ENCODE results near the gene PRPH. TPM values are rescaled to one million over a fixed set of nuclear protein-coding genes. Genes with fewer than 3 reads are reported as not detected.

The PRPH gene
- total RNA-seq, 2 donors from 2014 or later, result 0.75 TPM; not detected in 1

DNA sequence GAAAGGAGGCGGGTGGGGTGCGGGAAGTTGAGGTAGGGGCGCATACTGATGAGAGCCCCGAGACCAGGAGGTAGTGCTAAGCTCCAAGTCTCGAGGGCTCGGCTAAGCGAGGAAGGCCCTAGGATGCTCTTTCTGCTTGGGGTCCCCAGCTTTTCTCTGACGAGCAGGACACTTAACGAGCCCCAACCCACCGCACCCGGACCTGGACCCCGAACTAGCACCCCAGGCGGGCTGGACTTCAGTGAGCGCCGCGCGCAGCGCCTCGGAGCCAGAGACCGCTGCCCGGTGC, 46.8 kb downstream of the PRPH start:
- no peak for DNase-seq (ENCODE audit: low spot score)
- Histone ChIP-seq H3K9me3 (no peaks in the 10 kb centered on the region), H3K27ac (no peak overlapping the region), H3K36me3 (no peaks in the 10 kb centered on the region), H3K27me3 (peaks cover 7 to 22% of the 10 kb centered on the region in 2 donors), H3K4me3 (peak overlapping the region in 1 of 2 donors; percentile 51), H3K4me1 (peaks cover 0 to 46% of the 10 kb centered on the region in 2 donors)
- TF ChIP-seq, protein P1, sequence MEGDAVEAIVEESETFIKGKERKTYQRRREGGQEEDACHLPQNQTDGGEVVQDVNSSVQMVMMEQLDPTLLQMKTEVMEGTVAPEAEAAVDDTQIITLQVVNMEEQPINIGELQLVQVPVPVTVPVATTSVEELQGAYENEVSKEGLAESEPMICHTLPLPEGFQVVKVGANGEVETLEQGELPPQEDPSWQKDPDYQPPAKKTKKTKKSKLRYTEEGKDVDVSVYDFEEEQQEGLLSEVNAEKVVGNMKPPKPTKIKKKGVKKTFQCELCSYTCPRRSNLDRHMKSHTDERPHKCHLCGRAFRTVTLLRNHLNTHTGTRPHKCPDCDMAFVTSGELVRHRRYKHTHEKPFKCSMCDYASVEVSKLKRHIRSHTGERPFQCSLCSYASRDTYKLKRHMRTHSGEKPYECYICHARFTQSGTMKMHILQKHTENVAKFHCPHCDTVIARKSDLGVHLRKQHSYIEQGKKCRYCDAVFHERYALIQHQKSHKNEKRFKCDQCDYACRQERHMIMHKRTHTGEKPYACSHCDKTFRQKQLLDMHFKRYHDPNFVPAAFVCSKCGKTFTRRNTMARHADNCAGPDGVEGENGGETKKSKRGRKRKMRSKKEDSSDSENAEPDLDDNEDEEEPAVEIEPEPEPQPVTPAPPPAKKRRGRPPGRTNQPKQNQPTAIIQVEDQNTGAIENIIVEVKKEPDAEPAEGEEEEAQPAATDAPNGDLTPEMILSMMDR (IDR thresholded peaks at IDR 0.05), result no peak

DNA sequence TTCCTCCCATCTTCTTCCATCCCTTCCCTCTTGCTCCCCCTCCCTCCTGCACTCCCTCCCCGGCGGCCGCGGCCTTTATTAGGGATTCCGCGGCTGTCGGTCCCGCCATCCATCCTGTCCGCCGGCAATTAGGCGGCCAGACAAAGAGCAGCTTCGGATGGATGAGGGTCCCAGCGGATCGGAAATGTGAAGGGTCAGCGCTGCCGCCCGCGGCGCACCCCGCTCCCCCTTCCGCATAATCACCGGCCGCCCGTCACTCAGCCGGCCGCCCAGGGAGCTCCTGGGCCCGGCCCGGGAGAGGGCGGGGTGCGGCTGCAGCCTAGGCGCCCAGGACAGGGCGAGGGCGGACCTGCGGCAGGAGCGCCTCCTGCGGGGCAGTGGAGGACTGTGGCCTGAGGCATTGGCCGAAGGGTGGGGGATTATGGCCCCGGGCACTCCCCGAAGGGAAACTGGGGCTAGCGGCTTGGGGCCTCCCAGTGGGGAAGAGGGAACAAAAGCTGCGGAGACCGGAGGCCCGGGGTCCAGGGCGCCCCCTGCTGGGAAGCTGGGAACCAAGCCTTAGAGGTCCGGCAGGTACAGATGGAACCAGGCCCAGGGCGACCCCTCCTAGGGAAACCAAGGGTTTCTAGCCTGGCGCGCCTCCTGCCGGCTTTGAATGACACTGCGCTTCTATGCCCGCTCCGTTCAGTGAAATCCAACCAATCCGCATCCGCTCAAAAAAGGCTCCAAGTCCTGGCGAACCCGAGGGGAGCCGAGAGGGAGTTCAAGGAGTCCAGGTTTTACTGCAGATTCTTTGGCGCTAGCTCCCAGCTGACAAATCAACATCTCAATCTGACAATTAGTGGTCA, 47.3 kb downstream of the PRPH start:
- peaks cover 10 to 19% of the 10 kb centered on the region in 2 donors for H3K27me3 ChIP-seq
- peaks cover 3 to 46% of the 10 kb centered on the region in 2 donors for H3K4me1 ChIP-seq
- DNase-seq (ENCODE audit: low spot score), result no peak
- no peaks in the 10 kb centered on the region for H3K9me3 ChIP-seq
- peak overlapping the region; percentile 26 to 51 for H3K4me3 ChIP-seq
- no peaks in the 10 kb centered on the region for H3K36me3 ChIP-seq
- no peak overlapping the region for H3K27ac ChIP-seq
- TF ChIP-seq, protein P1 (IDR thresholded peaks at IDR 0.05), result peak; percentile 73 to 86

DNA sequence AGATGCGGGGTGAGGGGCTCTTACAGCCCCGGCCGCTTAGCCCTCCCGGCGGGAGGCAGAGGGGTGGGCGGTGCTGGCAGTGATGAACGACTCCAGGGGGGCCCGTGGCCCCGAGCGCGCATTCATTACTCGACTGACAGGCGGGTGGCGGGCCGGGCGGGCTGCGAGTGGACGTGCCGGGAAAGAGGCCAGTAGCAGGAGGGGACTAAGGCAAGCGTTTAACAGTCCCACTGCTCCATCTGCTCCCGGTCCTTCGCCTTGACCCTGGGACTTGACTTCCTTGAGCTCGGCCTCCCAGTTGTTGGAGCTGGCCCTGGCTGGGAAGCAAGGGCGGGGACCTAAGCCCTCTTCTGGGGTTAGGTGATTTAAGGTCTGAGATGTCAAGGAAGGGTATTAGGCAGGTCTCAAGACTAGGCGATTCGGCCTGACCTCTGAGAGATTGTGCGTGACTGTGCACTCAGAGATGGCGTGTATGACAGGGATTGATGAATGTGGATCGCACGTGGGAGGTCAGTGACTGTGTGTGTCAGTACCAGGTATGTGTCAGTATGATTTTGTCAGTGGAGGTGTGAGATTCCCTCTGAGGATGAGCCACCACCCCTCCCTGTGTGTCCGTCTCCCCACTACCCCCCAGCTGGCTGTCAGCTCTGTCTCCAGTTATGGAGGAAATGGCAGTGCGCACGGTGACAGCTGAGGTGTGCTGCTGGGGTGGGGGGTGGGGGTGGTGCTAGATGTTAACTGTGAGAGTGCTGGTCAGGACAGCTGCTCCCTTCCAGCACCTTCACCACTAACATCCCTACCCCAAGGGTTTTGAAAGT, 48.2 kb downstream of the PRPH start:
- Histone ChIP-seq H3K36me3 (no peaks in the 10 kb centered on the region), H3K9me3 (no peaks in the 10 kb centered on the region), H3K27ac (no peak overlapping the region), H3K27me3 (peaks cover 10 to 19% of the 10 kb centered on the region in 2 donors), H3K4me3 (peak overlapping the region; percentile 26 to 51), H3K4me1 (peaks cover 3 to 54% of the 10 kb centered on the region in 2 donors)
- no peak for DNase-seq (ENCODE audit: low spot score)
- TF ChIP-seq, protein P1 (IDR thresholded peaks at IDR 0.05), result no peak

DNA sequence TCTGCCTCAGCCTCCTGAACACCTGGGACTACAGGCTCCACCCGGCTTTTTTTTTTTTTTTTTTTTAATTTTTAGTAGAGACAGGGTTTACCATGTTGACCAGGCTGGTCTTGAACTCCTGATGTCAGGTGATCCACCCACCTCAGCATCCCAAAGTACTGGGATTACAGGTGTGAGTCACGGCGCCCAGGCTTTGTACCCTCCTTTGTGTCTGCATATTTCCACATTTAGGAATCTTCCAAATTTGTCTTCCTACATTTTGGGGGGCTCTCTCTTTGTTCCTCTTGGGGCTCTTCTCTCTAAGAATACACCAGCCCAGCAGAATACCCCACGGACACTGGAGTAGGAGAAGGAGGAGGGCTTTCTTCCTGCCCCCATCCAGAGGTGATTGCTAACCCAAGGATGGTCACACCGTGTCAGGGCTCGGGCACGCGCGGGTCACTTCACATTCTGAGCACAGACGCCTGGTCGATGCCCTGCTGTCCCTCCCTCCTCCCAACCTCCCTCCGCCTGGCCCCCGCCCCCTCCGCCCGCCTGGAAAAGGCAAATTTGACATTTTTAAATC, 49.6 kb downstream of the PRPH start:
- Histone ChIP-seq H3K4me3 (peak overlapping the region; percentile 29 to 54), H3K36me3 (no peaks in the 10 kb centered on the region), H3K27me3 (peaks cover 10 to 28% of the 10 kb centered on the region in 2 donors), H3K9me3 (no peaks in the 10 kb centered on the region), H3K4me1 (peaks cover 3 to 58% of the 10 kb centered on the region in 2 donors), H3K27ac (no peak overlapping the region)
- no peak for DNase-seq (ENCODE audit: low spot score)
- TF ChIP-seq, protein P1 (IDR thresholded peaks at IDR 0.05), result no peak

DNA sequence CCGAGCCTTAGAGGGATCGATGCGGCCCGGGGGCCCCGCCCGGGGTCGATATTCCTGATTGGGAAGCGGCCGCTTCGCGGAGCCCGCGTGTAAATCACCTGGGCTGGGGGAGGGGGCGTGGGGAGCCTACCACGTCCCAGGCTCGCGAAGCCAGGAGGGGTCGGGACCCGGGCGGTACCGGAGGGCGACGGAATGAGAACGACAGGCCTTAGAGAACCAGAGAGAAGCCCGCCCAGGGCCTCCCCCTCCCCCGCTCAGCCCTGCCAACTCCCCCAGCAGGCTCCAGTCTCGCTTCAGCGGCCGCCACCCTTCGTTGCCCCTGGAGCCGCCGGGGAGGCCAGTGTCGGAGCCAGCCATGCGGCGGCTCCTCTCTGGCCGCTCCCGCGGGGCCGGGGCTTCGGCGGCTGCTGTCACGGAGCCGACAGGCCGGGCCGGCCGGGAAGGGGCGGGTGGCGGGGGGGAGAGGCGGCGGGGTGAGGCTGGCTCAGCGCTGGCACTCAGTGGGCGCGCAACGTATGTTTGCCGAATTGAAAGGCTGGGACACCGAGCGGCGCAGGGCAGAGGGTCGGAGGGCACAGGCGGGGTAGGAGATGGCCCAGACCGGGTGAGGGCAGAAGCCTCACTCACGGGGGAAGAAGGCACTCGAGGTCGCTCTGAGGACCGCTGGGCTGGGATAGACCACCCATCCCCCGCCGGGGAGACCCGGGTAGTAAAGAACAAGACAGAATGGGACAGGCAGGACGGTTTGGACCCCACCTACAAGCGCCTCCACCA, 50.3 kb downstream of the PRPH start:
- H3K9me3 ChIP-seq, result no peaks in the 10 kb centered on the region
- TF ChIP-seq, protein P1 (IDR thresholded peaks at IDR 0.05), result no peak
- peak overlapping the region in 1 of 2 donors; percentile 8 for H3K27ac ChIP-seq
- H3K27me3 ChIP-seq, result peaks cover 10 to 28% of the 10 kb centered on the region in 2 donors
- peaks cover 3 to 58% of the 10 kb centered on the region in 2 donors for H3K4me1 ChIP-seq
- H3K4me3 ChIP-seq, result peak overlapping the region; percentile 29 to 54
- H3K36me3 ChIP-seq, result no peaks in the 10 kb centered on the region
- no peak for DNase-seq (ENCODE audit: low spot score)

All from right atrium auricular region (tissue), 2 donors.